OCI-LY3 (cell line): ENCODE measurements around the gene DSE.
A peak's percentile ranks its signal among the peaks of the same experiment; 100 is the strongest.

Experiments used
- H2AFZ ChIP-seq: fragments of 200-600, 300-600 bp; shearing (Covaris generic); 2 replicates; pipeline ENCODE4 v1.6.0; 2014; ENCODE audit warnings: antibody characterized with exemption, low read depth, low read length
- H3K27ac ChIP-seq: fragments of 200-600, 300-600 bp; sonication (generic); 2 replicates; pipeline ENCODE4 v1.5.1; 2014; ENCODE audit warnings: mild to moderate bottlenecking, low read length, moderate library complexity, mixed read lengths
- H3K27me3 ChIP-seq: fragments of 200-600, 300-600 bp; sonication (generic); 2 replicates; pipeline ENCODE4 v1.6.1; 2014; ENCODE audit warnings: low read depth, low read length, mixed read lengths
- H3K36me3 ChIP-seq: fragments of 200-600, 300-600 bp; sonication (generic); replicated peaks from 2 replicates; pipeline ENCODE3; 2014; ENCODE audit warnings: low read depth, low read length, mixed read lengths
- H3K4me1 ChIP-seq: fragments of 300-600, 200-600 bp; sonication (generic); 2 replicates; pipeline ENCODE4 v1.6.1; 2014; ENCODE audit warnings: low read length, mixed read lengths
- H3K4me2 ChIP-seq: fragments of 200-600, 300-600 bp; sonication (generic); 2 replicates; pipeline ENCODE4 v1.6.1; 2014; ENCODE audit warnings: low read length, mixed read lengths
- H3K4me3 ChIP-seq: fragments of 300-600, 200-600 bp; sonication (generic); 2 replicates; pipeline ENCODE4 v1.5.1; 2014; ENCODE audit warnings: antibody characterized with exemption, mild to moderate bottlenecking, low read length, moderate library complexity
- H3K79me2 ChIP-seq: fragments of 300-600, 200-600 bp; shearing (Covaris generic); 2 replicates; pipeline ENCODE4 v1.6.1; 2014; ENCODE audit warnings: mild to moderate bottlenecking, low read length, mixed read lengths
- H3K9ac ChIP-seq: fragments of 300-600, 200-600 bp; shearing (Covaris generic); 2 replicates; pipeline ENCODE4 v1.6.0; 2014; ENCODE audit warnings: mild to moderate bottlenecking, low read length, moderate library complexity
- H3K9me3 ChIP-seq: fragments of 200-600, 300-600 bp; shearing (Covaris generic); 2 replicates; pipeline ENCODE4 v1.6.1; 2014; ENCODE audit warnings: low read length, mixed read lengths; ENCODE audit not compliant: insufficient read depth
- H4K20me1 ChIP-seq: fragments of 200-600, 300-600 bp; sonication (generic); 2 replicates; pipeline ENCODE4 v1.6.1; 2016; ENCODE audit warnings: low read length, mixed read lengths; ENCODE audit not compliant: insufficient read depth
- EZH2phosphoT487 ChIP-seq: fragments of 200-600 bp; shearing (Covaris generic); IDR thresholded peaks from 2 replicates; pipeline ENCODE4 v1.6.1; 2018; ENCODE audit warnings: antibody characterized with exemption, mixed run types, low read depth
- TF ChIP-seq, protein P1 (sequence below): fragments of 200-600, 300-600 bp; sonication (generic); IDR thresholded peaks from 2 replicates; pipeline ENCODE4 v1.5.1; 2014; ENCODE audit warnings: antibody characterized with exemption, low read length, low read depth

The DSE gene

DNA sequence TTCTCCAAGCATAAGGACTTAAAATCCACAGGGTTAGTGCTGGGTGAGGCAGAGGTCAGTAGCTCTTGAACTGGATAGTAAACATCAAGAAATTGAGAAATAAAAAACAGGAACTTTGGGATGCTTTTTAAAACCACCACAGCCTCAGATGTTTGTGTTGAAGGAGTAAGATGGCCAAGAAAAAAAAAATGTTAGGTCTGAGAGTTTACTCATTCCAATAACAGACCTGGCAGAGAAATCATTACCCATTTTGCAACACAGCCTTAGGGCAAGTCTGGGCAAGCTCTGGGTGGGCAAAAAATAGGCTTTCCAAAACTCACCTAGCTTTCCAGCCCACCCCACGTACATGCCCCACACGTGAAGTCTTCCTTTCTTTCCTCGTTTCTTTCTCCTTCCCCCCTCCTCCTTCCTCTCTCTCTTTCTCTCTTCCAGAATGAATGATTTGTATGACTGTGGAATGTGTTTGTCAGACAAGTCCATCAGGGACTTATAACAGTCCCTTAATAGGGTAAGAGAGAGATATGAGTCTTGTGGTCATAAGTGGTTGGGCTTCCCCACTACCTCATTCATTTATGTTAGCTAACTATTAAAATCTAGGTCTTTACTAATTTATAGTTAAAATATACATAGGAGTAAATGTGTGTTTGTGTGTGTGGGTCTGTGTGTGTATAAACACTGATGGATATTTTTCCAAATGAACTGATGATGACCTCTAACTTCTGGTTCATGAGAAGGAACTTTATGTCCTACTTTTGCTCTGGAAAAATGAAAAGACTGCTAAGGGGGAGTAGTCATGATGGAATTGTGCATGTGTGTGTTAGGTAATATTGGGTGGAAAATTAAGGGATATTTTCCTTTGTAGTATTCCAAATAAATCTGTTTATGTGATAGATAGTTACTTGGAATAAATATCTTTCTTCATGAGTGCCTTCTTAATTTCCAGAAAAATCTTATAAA is 18.0 kb upstream of the DSE start:
- Histone ChIP-seq H3K9ac (no peak overlapping the region), H3K4me3 (no peak overlapping the region), H4K20me1 (no peaks in the 10 kb centered on the region), H3K27ac (no peak overlapping the region), H3K4me2 (peak overlapping the region; percentile 20; the same call in 1 of the 2 replicates), H3K27me3 (no peaks in the 10 kb centered on the region), H3K4me1 (peaks cover 26% of the 10 kb centered on the region), H2AFZ (no peak overlapping the region), H3K79me2 (no peaks in the 10 kb centered on the region), H3K9me3 (no peaks in the 10 kb centered on the region), H3K36me3 (no peaks in the 10 kb centered on the region)
- TF ChIP-seq, protein P1, sequence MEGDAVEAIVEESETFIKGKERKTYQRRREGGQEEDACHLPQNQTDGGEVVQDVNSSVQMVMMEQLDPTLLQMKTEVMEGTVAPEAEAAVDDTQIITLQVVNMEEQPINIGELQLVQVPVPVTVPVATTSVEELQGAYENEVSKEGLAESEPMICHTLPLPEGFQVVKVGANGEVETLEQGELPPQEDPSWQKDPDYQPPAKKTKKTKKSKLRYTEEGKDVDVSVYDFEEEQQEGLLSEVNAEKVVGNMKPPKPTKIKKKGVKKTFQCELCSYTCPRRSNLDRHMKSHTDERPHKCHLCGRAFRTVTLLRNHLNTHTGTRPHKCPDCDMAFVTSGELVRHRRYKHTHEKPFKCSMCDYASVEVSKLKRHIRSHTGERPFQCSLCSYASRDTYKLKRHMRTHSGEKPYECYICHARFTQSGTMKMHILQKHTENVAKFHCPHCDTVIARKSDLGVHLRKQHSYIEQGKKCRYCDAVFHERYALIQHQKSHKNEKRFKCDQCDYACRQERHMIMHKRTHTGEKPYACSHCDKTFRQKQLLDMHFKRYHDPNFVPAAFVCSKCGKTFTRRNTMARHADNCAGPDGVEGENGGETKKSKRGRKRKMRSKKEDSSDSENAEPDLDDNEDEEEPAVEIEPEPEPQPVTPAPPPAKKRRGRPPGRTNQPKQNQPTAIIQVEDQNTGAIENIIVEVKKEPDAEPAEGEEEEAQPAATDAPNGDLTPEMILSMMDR: no peak

DNA sequence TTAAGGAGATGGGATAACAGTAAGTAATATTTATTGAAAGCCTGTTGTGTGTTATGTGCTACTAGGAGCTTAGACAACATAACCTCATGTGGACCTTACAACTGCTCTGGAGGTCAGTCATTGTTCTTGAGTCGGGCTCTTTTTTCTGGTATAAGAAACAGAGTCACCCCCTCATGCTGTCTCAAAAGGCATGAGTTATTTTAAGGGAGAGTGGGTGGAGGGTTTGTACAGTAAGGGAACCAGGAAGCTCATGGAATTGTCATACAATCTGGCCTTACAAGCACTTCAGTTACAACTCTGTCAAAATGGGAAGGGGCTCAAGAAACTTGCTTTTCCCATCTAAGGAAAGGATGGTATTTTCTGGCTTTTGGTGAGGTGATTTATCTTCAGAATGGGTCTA is 16.5 kb upstream of the DSE start:
- Histone ChIP-seq H3K4me2 (no peak overlapping the region), H2AFZ (no peak overlapping the region), H3K9ac (no peak overlapping the region), H3K27me3 (no peaks in the 10 kb centered on the region), H3K4me3 (no peak overlapping the region), H3K36me3 (no peaks in the 10 kb centered on the region), H3K9me3 (no peaks in the 10 kb centered on the region), H4K20me1 (no peaks in the 10 kb centered on the region), H3K79me2 (no peaks in the 10 kb centered on the region), H3K27ac (no peak overlapping the region), H3K4me1 (peaks cover 26% of the 10 kb centered on the region)
- TF ChIP-seq, protein P1: no peak
- no peak for TF ChIP-seq EZH2phosphoT487

DNA sequence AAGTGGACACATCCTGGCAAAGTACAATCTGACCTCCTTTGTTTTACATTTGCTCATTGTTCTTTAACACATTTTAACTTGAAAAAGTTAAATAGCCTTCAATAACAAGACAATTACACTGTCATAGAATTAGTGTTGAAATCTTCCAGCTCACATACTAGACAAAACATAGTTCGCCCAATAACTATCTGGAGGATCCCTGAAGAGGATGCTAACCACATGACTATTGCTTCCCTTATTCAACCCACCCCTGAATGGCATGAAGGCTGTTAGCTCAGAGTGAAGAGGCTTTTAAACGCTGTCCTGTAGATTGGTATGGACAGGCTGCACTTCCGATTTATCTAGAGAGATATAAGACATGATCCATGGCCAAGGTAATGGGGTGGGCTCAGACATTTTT is 15.0 kb upstream of the DSE start:
- no peak overlapping the region for H3K27ac ChIP-seq
- H3K36me3 ChIP-seq: no peaks in the 10 kb centered on the region
- TF ChIP-seq EZH2phosphoT487: no peak
- TF ChIP-seq, protein P1: no peak
- no peak overlapping the region for H2AFZ ChIP-seq
- H3K4me3 ChIP-seq: no peak overlapping the region
- no peaks in the 10 kb centered on the region for H4K20me1 ChIP-seq
- no peak overlapping the region for H3K9ac ChIP-seq
- H3K27me3 ChIP-seq: no peaks in the 10 kb centered on the region
- no peaks in the 10 kb centered on the region for H3K9me3 ChIP-seq
- peaks cover 23% of the 10 kb centered on the region for H3K4me1 ChIP-seq
- H3K79me2 ChIP-seq: no peaks in the 10 kb centered on the region
- no peak overlapping the region for H3K4me2 ChIP-seq

GRCh38 chr6:116359131-116359530 is 11.6 kb upstream of the DSE start:
- Histone ChIP-seq H3K4me1 (peaks cover 17% of the 10 kb centered on the region), H3K36me3 (no peaks in the 10 kb centered on the region), H3K79me2 (no peaks in the 10 kb centered on the region), H3K4me3 (no peak overlapping the region), H3K27ac (no peak overlapping the region), H3K9ac (no peak overlapping the region), H3K27me3 (no peaks in the 10 kb centered on the region), H2AFZ (no peak overlapping the region), H4K20me1 (no peaks in the 10 kb centered on the region), H3K4me2 (no peak overlapping the region), H3K9me3 (no peaks in the 10 kb centered on the region)
- TF ChIP-seq, protein P1: no peak
- no peak for TF ChIP-seq EZH2phosphoT487
